HS-27A (cell line): ENCODE measurements around the gene YES1.

Experiments used
- DNase-seq: peaks from one replicate; pipeline ENCODE4 v3.0.0-alpha.2; 2012; ENCODE audit warnings: low read depth, missing footprints

Gene YES1

DNA sequence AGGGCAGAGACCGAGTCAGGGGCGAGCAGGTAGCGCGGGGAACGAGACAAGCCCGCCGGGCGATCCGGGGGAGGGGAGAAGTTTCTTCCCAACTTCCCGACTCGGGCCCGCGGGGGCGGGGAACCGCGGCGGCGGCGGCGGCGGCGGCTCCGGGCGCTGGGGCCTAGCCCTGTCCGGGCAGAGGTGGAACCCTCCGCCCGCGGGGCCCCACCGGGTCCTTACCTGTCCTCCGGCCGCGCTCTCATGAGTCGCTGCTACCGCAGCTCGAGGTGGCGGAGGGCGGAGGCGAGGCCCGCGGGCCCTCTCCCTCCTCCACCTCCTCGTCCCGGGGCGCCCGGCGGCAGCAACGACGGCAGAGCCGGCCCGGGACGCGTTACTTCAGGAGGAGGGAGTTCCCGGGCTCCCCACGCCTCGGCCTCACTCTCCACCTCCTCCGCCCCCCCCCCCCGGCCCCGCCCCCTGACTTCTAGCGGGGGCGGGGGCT, at the start of gene YES1:
Gene YES1 (minus strand): TSS at position 351 of the 484 bp plus-strand sequence. CDS start 55,415 bp downstream, outside the sequence.
- no peak for DNase-seq

DNA sequence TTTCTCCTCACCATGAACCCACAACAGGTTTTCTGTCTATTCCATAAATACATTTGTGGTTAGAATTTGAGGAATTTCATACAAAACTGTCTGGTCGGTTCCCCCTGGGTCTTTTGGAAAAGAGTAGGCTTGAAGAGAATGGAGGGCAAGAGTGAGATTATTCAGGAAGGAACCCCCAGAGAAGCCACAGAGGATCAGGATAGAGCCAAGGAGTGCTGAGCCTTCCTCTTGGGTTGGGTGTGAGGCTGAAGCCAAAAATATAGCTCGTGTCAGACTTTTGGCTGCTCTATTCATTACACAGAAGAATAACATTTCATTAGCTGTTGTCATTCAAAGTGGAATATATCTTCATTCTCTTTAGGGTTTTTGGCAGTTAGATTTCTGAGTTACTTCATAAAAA, 45.9 kb upstream of the YES1 start:
- DNase-seq = no peak

- no peak for DNase-seq
Measured at GRCh38 chr18:853471-853870, 41.4 kb upstream of the YES1 start.

GRCh38 chr18:850960-851359, 38.9 kb upstream of the YES1 start:
- no peak for DNase-seq

DNA sequence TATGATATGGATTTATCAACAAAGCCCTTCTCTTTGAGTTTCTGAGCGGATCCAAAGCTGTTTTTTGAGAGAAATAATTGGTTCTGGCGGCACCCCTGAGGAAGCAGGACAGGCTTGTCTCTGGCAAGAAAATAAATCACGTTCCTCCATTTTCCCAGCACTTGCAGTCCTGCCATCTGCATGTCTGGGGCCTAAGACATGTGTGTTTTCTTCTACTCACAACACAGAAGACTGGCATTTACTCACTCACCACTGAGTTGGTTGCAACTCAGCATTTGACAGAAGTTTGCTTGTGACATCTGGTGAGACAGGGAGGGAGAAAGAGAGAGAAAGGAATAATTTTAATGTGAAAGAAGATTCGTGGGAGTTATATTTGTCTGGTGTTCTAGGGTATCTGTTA, 37.0 kb upstream of the YES1 start:
- no peak for DNase-seq

GRCh38 chr18:848062-848861, 36.2 kb upstream of the YES1 start:
- DNase-seq = no peak

GRCh38 chr18:845152-845819, 33.2 kb upstream of the YES1 start:
- DNase-seq = peak; percentile 42

DNA sequence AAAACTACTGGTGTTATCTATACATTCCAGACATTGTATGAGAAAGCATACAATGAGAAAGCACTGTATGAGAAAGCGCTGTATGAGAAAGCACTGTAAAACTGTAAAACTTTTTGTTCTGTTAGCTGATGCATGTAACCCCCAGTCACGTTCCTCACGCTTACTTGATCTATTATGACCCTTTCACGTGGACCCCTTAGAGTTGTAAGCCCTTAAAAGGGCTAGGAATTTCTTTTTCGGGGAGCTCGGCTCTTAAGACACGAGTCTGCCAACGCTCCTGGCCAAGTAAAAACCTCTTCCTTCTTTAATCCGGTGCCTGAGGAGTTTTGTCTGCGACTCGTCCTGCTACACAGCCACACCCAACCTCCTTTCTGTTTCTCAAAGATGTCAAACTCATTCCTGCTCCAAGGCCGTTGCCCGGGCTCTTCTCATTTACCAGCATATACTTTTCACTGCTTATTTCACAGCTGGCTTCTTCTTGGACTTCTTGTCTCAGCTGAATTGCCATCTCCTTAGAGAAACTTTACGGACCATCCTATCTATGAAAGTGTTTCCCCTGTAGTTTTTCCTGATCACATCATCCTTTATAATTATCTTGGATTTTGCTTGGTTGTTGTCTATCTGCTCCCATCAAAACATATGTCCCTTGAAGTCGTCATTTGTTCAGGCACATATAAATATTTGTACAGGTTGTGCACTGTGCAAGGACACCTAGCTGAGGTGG, 29.8 kb upstream of the YES1 start:
- DNase-seq = no peak

GRCh38 chr18:840516-840915, 28.5 kb upstream of the YES1 start:
- DNase-seq = no peak

DNA sequence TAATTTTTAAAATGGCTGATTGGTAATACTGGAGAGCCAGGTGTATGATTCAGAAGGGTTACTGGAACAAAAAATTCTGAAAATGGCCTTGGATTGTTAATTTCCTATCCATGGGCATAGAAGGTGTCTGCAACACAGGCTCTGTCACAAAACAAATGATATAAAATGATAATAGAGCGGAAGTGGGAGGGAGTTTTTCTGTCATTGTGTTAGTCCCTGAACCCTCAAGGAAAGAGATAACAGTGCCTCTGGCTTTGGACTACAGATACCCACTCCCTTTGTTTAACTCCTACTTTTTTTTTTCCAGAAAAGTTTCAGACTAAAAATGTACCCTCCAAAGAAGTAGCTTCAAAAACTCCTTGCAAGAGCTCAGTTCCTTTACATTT, 28.0 kb upstream of the YES1 start:
- DNase-seq = no peak

GRCh38 chr18:839224-840022, 27.4 kb upstream of the YES1 start:
- DNase-seq = peak; percentile 55

DNA sequence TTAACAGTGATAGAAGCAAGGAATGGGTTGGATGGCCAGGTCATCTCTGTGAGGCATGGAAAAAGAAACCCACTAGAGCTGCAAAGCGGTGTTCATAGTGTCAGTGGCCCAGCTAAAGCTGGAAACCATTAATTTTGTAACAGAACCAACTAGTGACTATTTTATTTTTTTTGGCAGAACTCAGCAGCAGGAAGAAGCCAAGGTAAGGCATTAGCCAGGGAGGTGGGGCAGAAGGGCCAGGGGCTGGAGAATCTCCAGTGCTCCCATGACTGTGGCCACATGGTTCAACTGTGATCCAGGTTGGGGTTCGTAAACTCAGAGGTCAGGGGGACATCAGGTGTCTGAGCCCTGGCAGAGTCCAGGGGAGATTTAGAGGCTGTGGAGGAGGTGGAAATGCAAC, 25.9 kb upstream of the YES1 start:
- DNase-seq = no peak

- DNase-seq = no peak
Measured at GRCh38 chr18:834082-834720, 22.2 kb upstream of the YES1 start.

DNA sequence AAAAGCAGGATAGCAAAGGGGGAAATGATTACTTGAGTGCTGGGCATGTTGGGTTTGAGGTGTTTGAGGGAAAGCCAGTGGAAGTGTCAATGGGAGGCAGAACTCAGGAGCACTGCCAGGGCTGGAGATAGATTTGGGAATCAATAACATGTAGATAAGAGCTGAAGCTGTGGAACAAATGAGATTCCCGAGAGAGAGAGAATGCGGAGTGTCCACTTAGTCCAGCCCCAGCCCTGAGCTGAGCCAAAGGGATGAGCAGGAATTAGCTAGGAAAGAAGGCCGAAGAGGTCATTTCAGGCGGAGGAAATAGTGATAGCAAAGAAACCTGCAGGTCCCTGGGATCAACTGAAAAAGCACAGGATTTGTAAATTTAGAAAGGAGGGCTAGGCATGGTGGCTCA, 21.2 kb upstream of the YES1 start:
- no peak for DNase-seq

GRCh38 chr18:832085-832681, 20.1 kb upstream of the YES1 start:
- no peak for DNase-seq

- no peak for DNase-seq
Measured at GRCh38 chr18:830315-830901, 18.4 kb upstream of the YES1 start.

- no peak for DNase-seq
Measured at GRCh38 chr18:829432-829831, 17.4 kb upstream of the YES1 start.

DNA sequence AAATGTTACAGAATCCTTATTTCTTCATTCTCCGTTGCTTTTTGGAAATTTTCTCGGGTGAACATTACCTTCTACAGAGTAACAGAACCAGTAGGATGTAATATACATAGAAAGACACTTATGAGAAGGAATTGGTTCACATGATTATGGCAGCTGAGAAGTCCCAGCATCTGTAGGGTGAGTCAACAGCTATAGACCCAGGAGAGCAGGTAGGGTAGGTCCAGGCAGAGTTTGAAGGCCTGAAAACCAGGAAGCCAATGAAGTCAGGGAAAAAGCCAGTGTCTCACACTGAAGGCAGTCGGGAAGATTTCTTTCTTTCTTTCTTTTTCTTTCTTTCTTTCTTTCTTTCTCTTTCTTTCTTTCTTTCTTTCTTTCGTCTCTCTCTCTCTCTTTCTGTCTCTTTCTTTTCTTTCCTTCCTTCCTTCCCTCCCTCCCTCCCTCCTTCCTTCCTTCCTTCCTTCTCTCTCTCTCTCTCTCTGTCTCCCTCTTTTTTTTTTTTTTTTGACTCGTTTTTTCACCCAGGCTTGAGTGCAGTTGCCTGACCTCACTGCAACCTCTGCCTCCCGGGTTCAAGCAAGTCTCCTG, 15.1 kb upstream of the YES1 start:
- no peak for DNase-seq

GRCh38 chr18:825891-826585, 14.0 kb upstream of the YES1 start:
- DNase-seq = no peak

- DNase-seq = no peak
Measured at GRCh38 chr18:824179-824578, 12.1 kb upstream of the YES1 start.
